HepG2 (cell line): ENCODE results near the gene PSKH1. TPM values are rescaled to one million over a fixed set of nuclear protein-coding genes. Genes with fewer than 3 reads are reported as not detected.

ENCODE experiments used
- DR1 ChIP-seq: sonication (generic); formaldehyde crosslinking; IDR thresholded peaks from 2 replicates; pipeline ENCODE4 v1.8.0; 2021; ENCODE audit warnings: mild to moderate bottlenecking, missing genetic modification reagents, inconsistent platforms
- FOXK1 ChIP-seq: sonication (generic); formaldehyde crosslinking; IDR thresholded peaks from 2 replicates; pipeline ENCODE4 v1.4.0; 2020; ENCODE audit warnings: low read depth, missing genetic modification reagents, borderline replicate concordance
- FOXP1 ChIP-seq, 2 experiments: fragments of 450-650 bp in 1 of 2; IDR thresholded peaks; 2 replicates each; pipeline ENCODE4 v1.6.1; 2017 to 2018; ENCODE audit warnings: antibody characterized with exemption in 1 of 2
- GLI4 ChIP-seq: sonication (generic); formaldehyde crosslinking; IDR thresholded peaks from 2 replicates; pipeline ENCODE4 v1.5.1; 2020; ENCODE audit warnings: missing genetic modification reagents, mild to moderate bottlenecking, moderate library complexity, borderline replicate concordance
- HNRNPK ChIP-seq: fragments of 200-400 bp; formaldehyde crosslinking; IDR thresholded peaks from 2 replicates; pipeline ENCODE4 v1.6.1; 2018; ENCODE audit warnings: low read length, low read depth, moderate library complexity, mild to moderate bottlenecking; ENCODE audit not compliant: poor library complexity, severe bottlenecking
- NFYC ChIP-seq: IDR thresholded peaks from 2 replicates; pipeline ENCODE4 v1.6.1; 2016; ENCODE audit warnings: missing genetic modification reagents, missing compliant biosample characterization
- PTBP1 ChIP-seq: fragments of 200-400 bp; formaldehyde crosslinking; IDR thresholded peaks from 2 replicates; pipeline ENCODE4 v1.6.1; 2018; ENCODE audit warnings: low read length, low read depth; ENCODE audit not compliant: poor library complexity, severe bottlenecking
- RFX1 ChIP-seq: fragments of 450-650 bp; IDR thresholded peaks from 2 replicates; pipeline ENCODE4 v1.6.1; 2017
- SIN3B ChIP-seq: fragments of 150-350 bp; IDR thresholded peaks from 2 replicates; pipeline ENCODE4 v1.6.1; 2014; ENCODE audit warnings: low read length
- SMYD3 ChIP-seq: sonication (generic); formaldehyde crosslinking; IDR thresholded peaks from 2 replicates; pipeline ENCODE4 v1.8.1; 2023; ENCODE audit warnings: mild to moderate bottlenecking, missing genetic modification reagents
- TCF7L2 ChIP-seq: IDR thresholded peaks from 2 replicates; pipeline ENCODE4 v1.6.1; 2011; ENCODE audit warnings: mild to moderate bottlenecking, low read depth, low read length, moderate library complexity
- ZBTB7A ChIP-seq: sonication (generic); formaldehyde crosslinking; IDR thresholded peaks from 2 replicates; pipeline ENCODE4 v1.8.0; 2022; ENCODE audit warnings: mild to moderate bottlenecking, missing genetic modification reagents
- ZC3H13 ChIP-seq: sonication (generic); formaldehyde crosslinking; IDR thresholded peaks from 2 replicates; pipeline ENCODE4 v1.8.1; 2023; ENCODE audit warnings: mild to moderate bottlenecking, missing genetic modification reagents, moderate library complexity
- ZNF10 ChIP-seq: sonication (generic); formaldehyde crosslinking; IDR thresholded peaks from 2 replicates; pipeline ENCODE4 v1.4.0; 2020; ENCODE audit warnings: mild to moderate bottlenecking, low read depth, missing genetic modification reagents, borderline replicate concordance
- ZNF234 ChIP-seq: sonication (generic); formaldehyde crosslinking; conservative IDR thresholded peaks from 2 replicates; pipeline ENCODE4 v1.5.1; 2020; ENCODE audit warnings: mild to moderate bottlenecking, missing genetic modification reagents
- ZNF317 ChIP-seq: sonication (generic); formaldehyde crosslinking; IDR thresholded peaks from 2 replicates; pipeline ENCODE4 v1.5.0; 2020; ENCODE audit warnings: mild to moderate bottlenecking, missing genetic modification reagents
- ZNF337 ChIP-seq: sonication (generic); formaldehyde crosslinking; IDR thresholded peaks from 2 replicates; pipeline ENCODE4 v1.5.1; 2020; ENCODE audit warnings: missing genetic modification reagents, low read depth, mild to moderate bottlenecking, borderline replicate concordance
- ZNF431 ChIP-seq: sonication (generic); formaldehyde crosslinking; IDR thresholded peaks from 2 replicates; pipeline ENCODE4 v1.9.0; 2022; ENCODE audit warnings: missing genetic modification reagents, low read depth, mild to moderate bottlenecking, borderline replicate concordance
- ZNF550 ChIP-seq: sonication (generic); formaldehyde crosslinking; IDR thresholded peaks from 2 replicates; pipeline ENCODE4 v1.4.0; 2020; ENCODE audit warnings: mild to moderate bottlenecking, missing genetic modification reagents, borderline replicate concordance
- polyA plus RNA-seq, 8 experiments: library from polyadenylated mRNA; depleted of rRNA in 3 of 8; stranded (reverse) in 7 of 8; unstranded in 1 of 8; fragments of >200 nt; fragmentation: Illumina TruSeq in 4 of 8; extraction: Trizol in 4 of 8; gene quantifications; 2 replicates each; pipeline versions ENCODE4 v1.2.1 to v1.2.3, GENCODE V29; 2011 to 2016; ENCODE audit warnings: low read depth in 4 of 8, missing spikeins in 1 of 8, mixed read lengths in 1 of 8; ENCODE audit not compliant: insufficient read depth in 1 of 8
- total RNA-seq, 5 experiments: library from RNA; depleted of rRNA; stranded (reverse); fragments of >200 nt; fragmentation: Illumina TruSeq; extraction: Trizol; gene quantifications; 2 replicates each; pipeline ENCODE4 v1.2.3, GENCODE V29; 2016; ENCODE audit warnings: low read depth in 1 of 5
- TF ChIP-seq, protein P1 (sequence below): sonication (generic); formaldehyde crosslinking; IDR thresholded peaks from 2 replicates; pipeline ENCODE4 v1.5.1; 2020; ENCODE audit warnings: missing genetic modification reagents, mild to moderate bottlenecking, borderline replicate concordance
- TF ChIP-seq, protein P2 (sequence below): sonication (generic); formaldehyde crosslinking; IDR thresholded peaks from 2 replicates; pipeline ENCODE4 v1.4.0; 2020; ENCODE audit warnings: mild to moderate bottlenecking, missing genetic modification reagents
- TF ChIP-seq, protein P3 (sequence below): sonication (generic); formaldehyde crosslinking; IDR thresholded peaks from 2 replicates; pipeline ENCODE4 v1.4.0; 2020; ENCODE audit warnings: missing genetic modification reagents, low read depth, mild to moderate bottlenecking, borderline replicate concordance
- TF ChIP-seq, protein P4 (sequence below): sonication (generic); formaldehyde crosslinking; IDR thresholded peaks from 2 replicates; pipeline ENCODE4 v1.8.1; 2023; ENCODE audit warnings: mild to moderate bottlenecking, missing genetic modification reagents
- TF ChIP-seq, protein P5 (sequence below): sonication (generic); formaldehyde crosslinking; IDR thresholded peaks from 2 replicates; pipeline ENCODE4 v1.4.0; 2020; ENCODE audit warnings: missing genetic modification reagents
- TF ChIP-seq, protein P6 (sequence below): sonication (generic); formaldehyde crosslinking; IDR thresholded peaks from 2 replicates; pipeline ENCODE4 v1.4.0; 2020; ENCODE audit warnings: mild to moderate bottlenecking, missing genetic modification reagents

PSKH1 gene
- total and polyA plus RNA-seq, 2 of the 13 experiments (the other 11 are each of a cell fraction or from before 2014, with no cell fraction given) = 8.4 to 19.1 TPM

DNA sequence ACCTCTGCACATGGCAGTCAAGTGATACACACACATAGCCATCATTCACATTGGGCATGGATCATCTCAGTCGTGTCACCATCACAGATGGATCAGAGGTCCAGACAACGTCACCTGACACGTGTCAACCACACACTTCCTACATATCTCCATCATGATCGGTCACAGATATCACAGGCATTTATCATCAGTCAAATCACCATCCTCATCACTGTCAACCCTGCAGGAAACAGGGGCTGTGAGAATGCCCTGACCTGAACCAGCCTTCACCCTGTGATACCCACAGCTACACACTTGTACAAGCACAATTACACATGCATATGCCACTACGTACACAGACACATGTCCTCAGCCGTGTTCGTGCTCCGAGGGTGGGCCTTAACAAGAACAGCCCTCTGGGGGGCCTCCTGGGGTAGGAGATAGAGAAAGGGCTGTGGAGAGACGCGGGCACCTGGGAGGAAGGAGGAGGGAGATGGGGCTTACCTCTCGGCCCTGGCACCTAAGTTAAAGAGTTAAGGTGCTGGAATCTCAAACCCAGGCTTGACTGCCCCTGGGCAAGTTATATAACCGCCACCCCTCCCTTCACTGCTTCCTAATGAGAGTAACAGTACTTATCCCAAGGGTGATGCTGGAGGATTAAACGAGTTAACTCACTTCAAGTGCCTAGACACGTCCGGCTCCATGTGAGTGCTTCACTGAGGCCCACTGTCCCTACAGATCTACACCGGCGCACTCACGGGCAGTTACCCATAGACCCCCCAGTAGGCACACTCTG is 74.3 kb downstream of the PSKH1 start (continued):
- TF ChIP-seq ZNF431 (CRISPR knock-in tag) (0 out of 2 replicates have a peak, but pooled peaks have one; percentile 45), GLI4 (CRISPR knock-in tag) (no peak), PTBP1 (no peak), ZC3H13 (CRISPR knock-in tag) (no peak; the same call in 1 of the 2 replicates), ZBTB7A (no peak), RFX1 (no peak), ZNF234 (no peak), HNRNPK (no peak), SMYD3 (no peak), SIN3B (no peak), DR1 (CRISPR knock-in tag) (no peak), FOXP1 (IDR thresholded peaks at IDR 0.05) (no peak), FOXP1 (CRISPR knock-in tag; IDR thresholded peaks at IDR 0.05) (no peak), FOXK1 (no peak), TCF7L2 (no peak), NFYC (CRISPR knock-in tag) (no peak), ZNF317 (CRISPR knock-in tag) (peak; percentile 63), ZNF337 (CRISPR knock-in tag) (no peak), ZNF10 (CRISPR knock-in tag) (no peak), ZNF550 (CRISPR knock-in tag) (no peak)
- TF ChIP-seq, protein P1, sequence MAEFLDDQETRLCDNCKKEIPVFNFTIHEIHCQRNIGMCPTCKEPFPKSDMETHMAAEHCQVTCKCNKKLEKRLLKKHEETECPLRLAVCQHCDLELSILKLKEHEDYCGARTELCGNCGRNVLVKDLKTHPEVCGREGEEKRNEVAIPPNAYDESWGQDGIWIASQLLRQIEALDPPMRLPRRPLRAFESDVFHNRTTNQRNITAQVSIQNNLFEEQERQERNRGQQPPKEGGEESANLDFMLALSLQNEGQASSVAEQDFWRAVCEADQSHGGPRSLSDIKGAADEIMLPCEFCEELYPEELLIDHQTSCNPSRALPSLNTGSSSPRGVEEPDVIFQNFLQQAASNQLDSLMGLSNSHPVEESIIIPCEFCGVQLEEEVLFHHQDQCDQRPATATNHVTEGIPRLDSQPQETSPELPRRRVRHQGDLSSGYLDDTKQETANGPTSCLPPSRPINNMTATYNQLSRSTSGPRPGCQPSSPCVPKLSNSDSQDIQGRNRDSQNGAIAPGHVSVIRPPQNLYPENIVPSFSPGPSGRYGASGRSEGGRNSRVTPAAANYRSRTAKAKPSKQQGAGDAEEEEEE (CRISPR knock-in tag) = no peak
- TF ChIP-seq, protein P2, sequence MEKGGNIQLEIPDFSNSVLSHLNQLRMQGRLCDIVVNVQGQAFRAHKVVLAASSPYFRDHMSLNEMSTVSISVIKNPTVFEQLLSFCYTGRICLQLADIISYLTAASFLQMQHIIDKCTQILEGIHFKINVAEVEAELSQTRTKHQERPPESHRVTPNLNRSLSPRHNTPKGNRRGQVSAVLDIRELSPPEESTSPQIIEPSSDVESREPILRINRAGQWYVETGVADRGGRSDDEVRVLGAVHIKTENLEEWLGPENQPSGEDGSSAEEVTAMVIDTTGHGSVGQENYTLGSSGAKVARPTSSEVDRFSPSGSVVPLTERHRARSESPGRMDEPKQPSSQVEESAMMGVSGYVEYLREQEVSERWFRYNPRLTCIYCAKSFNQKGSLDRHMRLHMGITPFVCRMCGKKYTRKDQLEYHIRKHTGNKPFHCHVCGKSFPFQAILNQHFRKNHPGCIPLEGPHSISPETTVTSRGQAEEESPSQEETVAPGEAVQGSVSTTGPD (CRISPR knock-in tag) = no peak
- TF ChIP-seq, protein P3, sequence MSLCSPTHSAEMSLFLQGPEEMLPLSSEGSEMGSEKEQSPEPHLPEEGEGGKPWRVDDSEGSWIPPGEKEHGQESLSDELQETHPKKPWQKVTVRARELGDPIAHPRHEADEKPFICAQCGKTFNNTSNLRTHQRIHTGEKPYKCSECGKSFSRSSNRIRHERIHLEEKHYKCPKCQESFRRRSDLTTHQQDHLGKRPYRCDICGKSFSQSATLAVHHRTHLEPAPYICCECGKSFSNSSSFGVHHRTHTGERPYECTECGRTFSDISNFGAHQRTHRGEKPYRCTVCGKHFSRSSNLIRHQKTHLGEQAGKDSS (CRISPR knock-in tag) = no peak
- TF ChIP-seq, protein P4, sequence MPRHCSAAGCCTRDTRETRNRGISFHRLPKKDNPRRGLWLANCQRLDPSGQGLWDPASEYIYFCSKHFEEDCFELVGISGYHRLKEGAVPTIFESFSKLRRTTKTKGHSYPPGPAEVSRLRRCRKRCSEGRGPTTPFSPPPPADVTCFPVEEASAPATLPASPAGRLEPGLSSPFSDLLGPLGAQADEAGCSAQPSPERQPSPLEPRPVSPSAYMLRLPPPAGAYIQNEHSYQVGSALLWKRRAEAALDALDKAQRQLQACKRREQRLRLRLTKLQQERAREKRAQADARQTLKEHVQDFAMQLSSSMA (CRISPR knock-in tag) = no peak
- TF ChIP-seq, protein P5, sequence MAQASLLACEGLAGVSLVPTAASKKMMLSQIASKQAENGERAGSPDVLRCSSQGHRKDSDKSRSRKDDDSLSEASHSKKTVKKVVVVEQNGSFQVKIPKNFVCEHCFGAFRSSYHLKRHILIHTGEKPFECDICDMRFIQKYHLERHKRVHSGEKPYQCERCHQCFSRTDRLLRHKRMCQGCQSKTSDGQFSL (CRISPR knock-in tag) = no peak
- TF ChIP-seq, protein P6, sequence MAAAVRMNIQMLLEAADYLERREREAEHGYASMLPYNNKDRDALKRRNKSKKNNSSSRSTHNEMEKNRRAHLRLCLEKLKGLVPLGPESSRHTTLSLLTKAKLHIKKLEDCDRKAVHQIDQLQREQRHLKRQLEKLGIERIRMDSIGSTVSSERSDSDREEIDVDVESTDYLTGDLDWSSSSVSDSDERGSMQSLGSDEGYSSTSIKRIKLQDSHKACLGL (CRISPR knock-in tag) = no peak
